OCI-LY3 (cell line): Measurements from ENCODE around the gene EPHA10.

Experiments
- H2AFZ ChIP-seq: fragments of 200-600, 300-600 bp; shearing (Covaris generic); 2 replicates; pipeline ENCODE4 v1.6.0; 2014; ENCODE audit warnings: antibody characterized with exemption, low read depth, low read length
- H3K27ac ChIP-seq: fragments of 200-600, 300-600 bp; sonication (generic); 2 replicates; pipeline ENCODE4 v1.5.1; 2014; ENCODE audit warnings: mild to moderate bottlenecking, low read length, moderate library complexity, mixed read lengths
- H3K27me3 ChIP-seq: fragments of 200-600, 300-600 bp; sonication (generic); 2 replicates; pipeline ENCODE4 v1.6.1; 2014; ENCODE audit warnings: low read depth, low read length, mixed read lengths
- H3K36me3 ChIP-seq: fragments of 200-600, 300-600 bp; sonication (generic); replicated peaks from 2 replicates; pipeline ENCODE3; 2014; ENCODE audit warnings: low read depth, low read length, mixed read lengths
- H3K4me1 ChIP-seq: fragments of 300-600, 200-600 bp; sonication (generic); 2 replicates; pipeline ENCODE4 v1.6.1; 2014; ENCODE audit warnings: low read length, mixed read lengths
- H3K4me2 ChIP-seq: fragments of 200-600, 300-600 bp; sonication (generic); 2 replicates; pipeline ENCODE4 v1.6.1; 2014; ENCODE audit warnings: low read length, mixed read lengths
- H3K4me3 ChIP-seq: fragments of 300-600, 200-600 bp; sonication (generic); 2 replicates; pipeline ENCODE4 v1.5.1; 2014; ENCODE audit warnings: antibody characterized with exemption, mild to moderate bottlenecking, low read length, moderate library complexity
- H3K79me2 ChIP-seq: fragments of 300-600, 200-600 bp; shearing (Covaris generic); 2 replicates; pipeline ENCODE4 v1.6.1; 2014; ENCODE audit warnings: mild to moderate bottlenecking, low read length, mixed read lengths
- H3K9ac ChIP-seq: fragments of 300-600, 200-600 bp; shearing (Covaris generic); 2 replicates; pipeline ENCODE4 v1.6.0; 2014; ENCODE audit warnings: mild to moderate bottlenecking, low read length, moderate library complexity
- H3K9me3 ChIP-seq: fragments of 200-600, 300-600 bp; shearing (Covaris generic); 2 replicates; pipeline ENCODE4 v1.6.1; 2014; ENCODE audit warnings: low read length, mixed read lengths; ENCODE audit not compliant: insufficient read depth
- H4K20me1 ChIP-seq: fragments of 200-600, 300-600 bp; sonication (generic); 2 replicates; pipeline ENCODE4 v1.6.1; 2016; ENCODE audit warnings: low read length, mixed read lengths; ENCODE audit not compliant: insufficient read depth
- EZH2phosphoT487 ChIP-seq: fragments of 200-600 bp; shearing (Covaris generic); IDR thresholded peaks from 2 replicates; pipeline ENCODE4 v1.6.1; 2018; ENCODE audit warnings: antibody characterized with exemption, mixed run types, low read depth
- TF ChIP-seq, protein P1 (sequence below): fragments of 200-600, 300-600 bp; sonication (generic); IDR thresholded peaks from 2 replicates; pipeline ENCODE4 v1.5.1; 2014; ENCODE audit warnings: antibody characterized with exemption, low read length, low read depth

EPHA10 gene

DNA sequence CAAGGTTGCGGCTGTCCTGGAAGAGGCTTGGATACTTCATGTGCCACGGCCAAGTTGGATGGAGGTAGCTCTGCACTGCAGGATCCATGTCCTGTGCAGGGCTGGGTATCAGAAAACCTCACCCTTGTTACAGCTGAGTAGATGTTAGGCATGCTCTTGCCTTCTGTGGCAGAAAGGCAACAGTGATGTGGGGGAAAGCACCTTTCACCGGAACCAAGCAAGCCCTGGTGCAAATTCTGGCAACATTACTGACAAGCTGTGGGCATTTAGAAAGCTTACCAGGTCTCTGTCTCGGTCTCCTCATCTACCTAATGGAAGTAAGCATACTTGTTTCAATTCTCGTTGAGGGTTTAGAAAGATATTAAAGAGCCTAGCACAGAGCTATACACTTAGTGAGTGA, 87.1 kb downstream of the EPHA10 start:
- Histone ChIP-seq H3K9ac (peak overlapping the region; percentile 39; the same call in 1 of the 2 replicates), H3K4me2 (peak overlapping the region; percentile 89), H2AFZ (peak overlapping the region; percentile 18; the same call in 1 of the 2 replicates), H4K20me1 (no peaks in the 10 kb centered on the region), H3K36me3 (peaks cover 6% of the 10 kb centered on the region), H3K27ac (peak overlapping the region; percentile 99), H3K9me3 (no peaks in the 10 kb centered on the region), H3K4me1 (peaks cover 48% of the 10 kb centered on the region), H3K4me3 (no peak overlapping the region), H3K27me3 (no peaks in the 10 kb centered on the region), H3K79me2 (no peaks in the 10 kb centered on the region)
- TF ChIP-seq EZH2phosphoT487 = no peak
- TF ChIP-seq, protein P1, sequence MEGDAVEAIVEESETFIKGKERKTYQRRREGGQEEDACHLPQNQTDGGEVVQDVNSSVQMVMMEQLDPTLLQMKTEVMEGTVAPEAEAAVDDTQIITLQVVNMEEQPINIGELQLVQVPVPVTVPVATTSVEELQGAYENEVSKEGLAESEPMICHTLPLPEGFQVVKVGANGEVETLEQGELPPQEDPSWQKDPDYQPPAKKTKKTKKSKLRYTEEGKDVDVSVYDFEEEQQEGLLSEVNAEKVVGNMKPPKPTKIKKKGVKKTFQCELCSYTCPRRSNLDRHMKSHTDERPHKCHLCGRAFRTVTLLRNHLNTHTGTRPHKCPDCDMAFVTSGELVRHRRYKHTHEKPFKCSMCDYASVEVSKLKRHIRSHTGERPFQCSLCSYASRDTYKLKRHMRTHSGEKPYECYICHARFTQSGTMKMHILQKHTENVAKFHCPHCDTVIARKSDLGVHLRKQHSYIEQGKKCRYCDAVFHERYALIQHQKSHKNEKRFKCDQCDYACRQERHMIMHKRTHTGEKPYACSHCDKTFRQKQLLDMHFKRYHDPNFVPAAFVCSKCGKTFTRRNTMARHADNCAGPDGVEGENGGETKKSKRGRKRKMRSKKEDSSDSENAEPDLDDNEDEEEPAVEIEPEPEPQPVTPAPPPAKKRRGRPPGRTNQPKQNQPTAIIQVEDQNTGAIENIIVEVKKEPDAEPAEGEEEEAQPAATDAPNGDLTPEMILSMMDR = no peak

DNA sequence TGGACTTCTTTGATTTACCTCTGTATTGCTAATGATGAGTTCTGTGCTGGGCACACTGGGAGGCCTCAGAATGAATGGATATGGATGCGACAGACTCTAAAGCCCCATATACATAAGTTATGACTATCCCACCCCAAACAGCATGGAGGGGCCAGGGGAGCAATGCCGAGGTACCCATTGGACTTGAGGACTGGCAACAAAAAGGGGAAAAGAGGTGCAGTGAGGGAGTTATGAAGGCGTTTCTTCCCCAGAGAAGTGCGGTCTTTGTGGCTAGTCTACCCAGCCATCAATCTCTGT, 87.8 kb downstream of the EPHA10 start:
- H3K36me3 ChIP-seq = peaks cover 6% of the 10 kb centered on the region
- H3K9me3 ChIP-seq = no peaks in the 10 kb centered on the region
- peaks cover 46% of the 10 kb centered on the region for H3K4me1 ChIP-seq
- TF ChIP-seq EZH2phosphoT487 = no peak
- TF ChIP-seq, protein P1 = no peak
- no peaks in the 10 kb centered on the region for H3K79me2 ChIP-seq
- H3K27me3 ChIP-seq = no peaks in the 10 kb centered on the region
- peak overlapping the region; percentile 89 for H3K4me2 ChIP-seq
- peak overlapping the region; percentile 62; the same call in 1 of the 2 replicates for H3K4me3 ChIP-seq
- peak overlapping the region; percentile 99 for H3K27ac ChIP-seq
- peak overlapping the region; percentile 52; the same call in 1 of the 2 replicates for H3K9ac ChIP-seq
- H2AFZ ChIP-seq = peak overlapping the region; percentile 65; the same call in 1 of the 2 replicates
- no peaks in the 10 kb centered on the region for H4K20me1 ChIP-seq

DNA sequence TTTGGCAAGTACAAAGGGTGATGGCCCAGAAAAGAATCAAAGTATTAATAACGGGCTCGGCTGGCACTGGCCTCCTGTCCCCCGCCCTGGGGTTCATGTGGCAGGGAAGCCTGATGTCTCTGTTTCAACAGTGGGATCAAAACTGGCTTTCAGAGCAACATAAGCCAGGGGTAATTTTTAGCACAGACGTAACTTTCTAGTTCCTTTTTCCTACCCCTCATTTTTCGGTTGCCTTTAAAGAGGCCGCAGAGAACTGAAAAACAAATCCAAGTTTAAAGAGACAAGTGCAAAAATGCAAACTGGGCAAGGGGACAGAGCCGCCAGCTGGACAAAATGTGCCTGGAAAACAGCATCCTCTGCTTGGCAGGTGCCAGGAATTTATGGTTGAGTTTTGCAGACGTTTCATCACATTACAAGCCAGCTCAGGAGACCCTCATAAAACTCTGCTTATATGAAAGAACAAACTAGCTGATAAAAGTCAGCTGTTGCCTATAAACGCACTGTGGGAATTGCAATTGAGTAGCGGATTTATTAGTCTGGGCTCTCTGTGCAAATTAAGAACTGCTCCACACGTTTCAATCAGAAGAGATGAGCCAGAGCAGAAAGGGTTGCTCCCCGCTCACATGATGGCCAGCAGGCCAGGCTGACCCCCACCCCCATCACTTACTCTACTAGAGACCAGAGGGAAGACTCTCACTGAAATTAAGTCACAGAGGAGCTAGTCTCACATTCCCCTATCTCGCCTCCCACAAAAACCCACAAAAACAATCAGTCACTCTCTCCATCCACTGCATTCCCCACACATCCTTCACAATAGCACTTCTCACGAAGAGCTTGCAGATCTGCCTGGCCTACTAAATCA, 88.4 kb downstream of the EPHA10 start:
- H3K4me1 ChIP-seq = peaks cover 44% of the 10 kb centered on the region
- H3K4me3 ChIP-seq = peak overlapping the region; percentile 62
- peak overlapping the region; percentile 89 for H3K4me2 ChIP-seq
- H2AFZ ChIP-seq = peak overlapping the region; percentile 65; the same call in 1 of the 2 replicates
- peaks cover under 1% of the 10 kb centered on the region for H3K36me3 ChIP-seq
- no peaks in the 10 kb centered on the region for H4K20me1 ChIP-seq
- no peaks in the 10 kb centered on the region for H3K79me2 ChIP-seq
- no peaks in the 10 kb centered on the region for H3K27me3 ChIP-seq
- H3K27ac ChIP-seq = peak overlapping the region; percentile 99
- no peaks in the 10 kb centered on the region for H3K9me3 ChIP-seq
- TF ChIP-seq, protein P1 = peak; percentile 33
- TF ChIP-seq EZH2phosphoT487 = no peak
- H3K9ac ChIP-seq = peak overlapping the region; percentile 82

DNA sequence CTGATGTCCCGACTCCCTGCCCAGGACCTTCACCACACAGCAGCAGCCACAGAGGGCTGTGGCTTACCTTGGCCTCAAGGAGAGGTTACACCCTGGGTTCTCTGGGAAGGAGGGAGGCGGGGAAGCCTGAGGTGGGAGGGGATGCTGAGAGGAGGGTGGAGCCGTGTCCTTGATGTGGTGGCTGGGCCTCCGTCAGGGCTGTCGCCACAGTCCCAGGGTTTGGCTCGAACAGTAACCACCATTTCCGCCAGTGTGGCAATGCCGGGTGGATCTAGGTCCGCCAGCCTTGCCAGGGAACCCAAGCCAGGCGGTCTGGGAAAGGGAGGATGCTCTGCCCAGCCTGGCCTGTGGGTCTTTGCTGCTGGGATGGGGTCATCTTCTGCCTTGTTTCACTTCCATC, 91.0 kb downstream of the EPHA10 start:
- no peak overlapping the region for H2AFZ ChIP-seq
- no peaks in the 10 kb centered on the region for H3K27me3 ChIP-seq
- H4K20me1 ChIP-seq = no peaks in the 10 kb centered on the region
- H3K4me3 ChIP-seq = no peak overlapping the region
- peaks cover 44% of the 10 kb centered on the region for H3K4me1 ChIP-seq
- no peak overlapping the region for H3K27ac ChIP-seq
- no peaks in the 10 kb centered on the region for H3K36me3 ChIP-seq
- H3K79me2 ChIP-seq = no peaks in the 10 kb centered on the region
- TF ChIP-seq, protein P1 = no peak
- TF ChIP-seq EZH2phosphoT487 = no peak
- no peak overlapping the region for H3K9ac ChIP-seq
- no peak overlapping the region for H3K4me2 ChIP-seq
- H3K9me3 ChIP-seq = no peaks in the 10 kb centered on the region
